SK-MEL-5 (cell line): ENCODE results near the gene CTNNA3. TPM values are rescaled to one million over a fixed set of nuclear protein-coding genes. Genes with fewer than 3 reads are reported as not detected.

Experiments used
- DNase-seq: peaks from one replicate; pipeline ENCODE4 v3.0.0-alpha.2; 2016; ENCODE audit warnings: low read depth, low spot score
- in situ Hi-C: cut with HindIII; loops from 2 replicates; pipeline ENCODE4 v1.10.0; 2016; ENCODE audit warnings: low sequenced_read_pairs, high pct_unique_total_duplicates, low pct_unique_long_range_greater_than_20kb
- total RNA-seq: library from RNA; depleted of rRNA; stranded (reverse); fragments of >200 nt; shearing (Covaris generic); gene quantifications from 2 replicates; pipeline ENCODE4 v1.2.3, GENCODE V29; 2014

The CTNNA3 gene
- total RNA-seq, 1 experiment from 2014 or later, result not detected

GRCh38 chr10:67306588-67307205, 389.3 kb downstream of the CTNNA3 start:
- peak; percentile 52 for DNase-seq
- in situ Hi-C loops, result no loop called here

- in situ Hi-C loops, result no loop called here
- DNase-seq, result no peak
Observed at GRCh38 chr10:67302701-67303100, 393.3 kb downstream of the CTNNA3 start.

GRCh38 chr10:67299761-67300160, 396.2 kb downstream of the CTNNA3 start:
- in situ Hi-C loops, result no loop called here
- DNase-seq, result no peak

- DNase-seq, result no peak
- in situ Hi-C loops, result no loop called here
Observed at GRCh38 chr10:67297637-67298181, 398.3 kb downstream of the CTNNA3 start.

- in situ Hi-C loops, result no loop called here
- DNase-seq, result no peak
Observed at GRCh38 chr10:67296926-67297325, 399.1 kb downstream of the CTNNA3 start.

GRCh38 chr10:67288688-67289410, 407.1 kb downstream of the CTNNA3 start:
- in situ Hi-C loops, result no loop called here
- no peak for DNase-seq

- in situ Hi-C loops, result no loop called here
- no peak for DNase-seq
Observed at GRCh38 chr10:67284589-67284988, 411.4 kb downstream of the CTNNA3 start.

- in situ Hi-C loops, result no loop called here
- DNase-seq, result no peak
Observed at GRCh38 chr10:67282871-67283270, 413.1 kb downstream of the CTNNA3 start.

GRCh38 chr10:67280405-67280804, 415.6 kb downstream of the CTNNA3 start:
- DNase-seq, result no peak
- in situ Hi-C loops, result no loop called here

- no peak for DNase-seq
- in situ Hi-C loops, result no loop called here
Observed at GRCh38 chr10:67277402-67277801, 418.6 kb downstream of the CTNNA3 start.

GRCh38 chr10:67269828-67270227, 426.2 kb downstream of the CTNNA3 start:
- DNase-seq, result no peak
- in situ Hi-C loops, result no loop called here

- DNase-seq, result no peak
- in situ Hi-C loops, result no loop called here
Observed at GRCh38 chr10:67268146-67268545, 427.8 kb downstream of the CTNNA3 start.

- in situ Hi-C loops, result no loop called here
- DNase-seq, result no peak
Observed at GRCh38 chr10:67262675-67263074, 433.3 kb downstream of the CTNNA3 start.

GRCh38 chr10:67261300-67261797, 434.6 kb downstream of the CTNNA3 start:
- no peak for DNase-seq

GRCh38 chr10:67259319-67259929, 436.6 kb downstream of the CTNNA3 start:
- DNase-seq, result no peak
- in situ Hi-C loops, result no loop called here

More at GRCh38 chr10:67261300-67261797, 434.6 kb downstream of the CTNNA3 start:
- in situ Hi-C loops, result no loop called here

- DNase-seq, result no peak
- in situ Hi-C loops, result no loop called here
Observed at GRCh38 chr10:67257427-67258144, 438.4 kb downstream of the CTNNA3 start.

- DNase-seq, result no peak
- in situ Hi-C loops, result no loop called here
Observed at GRCh38 chr10:67257018-67257417, 439.0 kb downstream of the CTNNA3 start.

- in situ Hi-C loops, result no loop called here
- DNase-seq, result no peak
Observed at GRCh38 chr10:67250686-67251085, 445.3 kb downstream of the CTNNA3 start.
